OCI-LY7 (cell line): ENCODE data around the gene SFRP5.

Experiments
- EZH2phosphoT487 ChIP-seq: fragments of 200-600 bp; sonication (generic); IDR thresholded peaks from 2 replicates; pipeline ENCODE4 v1.6.1; 2018; ENCODE audit warnings: low read depth, borderline replicate concordance, mild to moderate bottlenecking, mixed run types, antibody characterized with exemption, low read length, moderate library complexity, mixed read lengths
- TF ChIP-seq, protein P1 (sequence below): fragments of 200-600 bp; sonication (generic); conservative IDR thresholded peaks from 2 replicates; pipeline ENCODE4 v1.5.1; 2014; ENCODE audit warnings: mild to moderate bottlenecking, antibody characterized with exemption, low read length, moderate library complexity, mixed read lengths

DNA sequence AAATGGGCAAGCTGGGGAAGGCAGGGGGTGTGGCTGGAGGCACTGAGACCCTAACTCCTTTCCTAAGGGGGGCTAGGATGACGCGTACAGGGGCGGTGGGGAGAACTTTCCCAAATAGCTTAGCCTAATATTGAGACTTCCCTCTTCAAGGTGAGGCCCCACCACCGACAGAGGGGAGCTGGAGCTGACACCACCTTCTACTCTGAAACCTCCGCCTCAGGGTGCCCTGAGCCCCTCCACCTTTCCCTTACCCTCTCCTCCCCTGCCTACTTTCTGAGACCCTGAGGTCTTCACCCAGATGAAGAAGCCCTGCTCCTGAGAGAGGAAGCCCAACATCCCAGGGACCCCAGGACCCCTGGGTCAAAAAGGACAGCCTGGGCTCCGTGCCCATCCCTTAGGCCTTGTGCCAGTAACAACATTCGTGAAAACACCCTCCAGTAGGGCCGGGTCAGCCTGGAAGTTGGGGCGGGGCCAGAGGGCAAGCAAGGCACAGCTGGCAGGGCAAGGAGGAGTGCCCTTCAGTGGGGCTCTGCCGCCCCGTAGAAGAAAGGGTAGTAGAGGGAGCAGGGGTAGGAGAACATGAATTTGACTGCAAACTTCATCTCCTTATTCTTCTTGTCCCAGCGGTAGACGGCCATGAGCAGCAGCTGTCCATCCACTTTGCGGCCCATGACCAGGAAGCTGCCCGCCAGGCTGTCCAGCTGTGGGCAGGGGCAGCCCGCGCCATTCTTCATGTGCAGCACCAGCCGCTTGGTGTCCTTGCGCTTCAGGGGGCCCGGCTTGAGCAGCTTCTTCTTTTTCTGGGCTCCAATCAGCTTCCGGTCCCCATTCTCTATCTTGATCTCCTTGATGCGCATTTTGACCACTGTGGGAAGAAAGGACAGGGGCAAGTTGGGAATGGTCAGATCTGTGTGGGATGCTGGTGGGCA lies 4.5 kb downstream of the SFRP5 start:
- TF ChIP-seq, protein P1, sequence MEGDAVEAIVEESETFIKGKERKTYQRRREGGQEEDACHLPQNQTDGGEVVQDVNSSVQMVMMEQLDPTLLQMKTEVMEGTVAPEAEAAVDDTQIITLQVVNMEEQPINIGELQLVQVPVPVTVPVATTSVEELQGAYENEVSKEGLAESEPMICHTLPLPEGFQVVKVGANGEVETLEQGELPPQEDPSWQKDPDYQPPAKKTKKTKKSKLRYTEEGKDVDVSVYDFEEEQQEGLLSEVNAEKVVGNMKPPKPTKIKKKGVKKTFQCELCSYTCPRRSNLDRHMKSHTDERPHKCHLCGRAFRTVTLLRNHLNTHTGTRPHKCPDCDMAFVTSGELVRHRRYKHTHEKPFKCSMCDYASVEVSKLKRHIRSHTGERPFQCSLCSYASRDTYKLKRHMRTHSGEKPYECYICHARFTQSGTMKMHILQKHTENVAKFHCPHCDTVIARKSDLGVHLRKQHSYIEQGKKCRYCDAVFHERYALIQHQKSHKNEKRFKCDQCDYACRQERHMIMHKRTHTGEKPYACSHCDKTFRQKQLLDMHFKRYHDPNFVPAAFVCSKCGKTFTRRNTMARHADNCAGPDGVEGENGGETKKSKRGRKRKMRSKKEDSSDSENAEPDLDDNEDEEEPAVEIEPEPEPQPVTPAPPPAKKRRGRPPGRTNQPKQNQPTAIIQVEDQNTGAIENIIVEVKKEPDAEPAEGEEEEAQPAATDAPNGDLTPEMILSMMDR = no peak
- no peak for TF ChIP-seq EZH2phosphoT487
